WERI-Rb-1 (cell line): Measurements from ENCODE around the gene BRCA2.

Experiments
- DNase-seq: peaks from one replicate; pipeline ENCODE4 v3.0.0-alpha.2; 2020
- H3K27ac ChIP-seq: fragments of 250-450 bp; sonication (Bioruptor Pico); 2 replicates; pipeline ENCODE4 v1.5.1; 2020; ENCODE audit warnings: mild to moderate bottlenecking, moderate library complexity
- H3K27me3 ChIP-seq: fragments of 250-450 bp; sonication (Bioruptor Pico); 2 replicates; pipeline ENCODE4 v1.5.1; 2021; ENCODE audit warnings: mild to moderate bottlenecking, low read depth, moderate library complexity; ENCODE audit not compliant: insufficient read depth, severe bottlenecking
- H3K36me3 ChIP-seq: fragments of 250-450 bp; sonication (Bioruptor Pico); 2 replicates; pipeline ENCODE4 v1.5.1; 2020; ENCODE audit warnings: mild to moderate bottlenecking, moderate library complexity
- H3K4me3 ChIP-seq: 2 replicates; pipeline ENCODE4 v1.5.1; 2011; ENCODE audit warnings: low read depth, mild to moderate bottlenecking, control low read depth, low read length
- H3K9me3 ChIP-seq: fragments of 250-450 bp; sonication (Bioruptor Pico); 2 replicates; pipeline ENCODE4 v1.5.1; 2021; ENCODE audit warnings: mild to moderate bottlenecking, moderate library complexity; ENCODE audit not compliant: severe bottlenecking
- CTCF ChIP-seq: IDR thresholded peaks from 2 replicates; pipeline ENCODE4 v1.5.1; 2011; ENCODE audit warnings: low read depth, mild to moderate bottlenecking, control low read depth, inconsistent platforms, low read length

The BRCA2 gene

GRCh38 chr13:32381539-32381938, 66.2 kb downstream of the BRCA2 start:
- peak; percentile 52; the same call in 1 of the 2 replicates for TF ChIP-seq CTCF
- no peaks in the 10 kb centered on the region for H3K9me3 ChIP-seq
- peaks cover 40% of the 10 kb centered on the region for H3K36me3 ChIP-seq
- H3K27me3 ChIP-seq: no peaks in the 10 kb centered on the region
- no peak overlapping the region for H3K4me3 ChIP-seq
- H3K27ac ChIP-seq: no peak overlapping the region
- DNase-seq: no peak

DNA sequence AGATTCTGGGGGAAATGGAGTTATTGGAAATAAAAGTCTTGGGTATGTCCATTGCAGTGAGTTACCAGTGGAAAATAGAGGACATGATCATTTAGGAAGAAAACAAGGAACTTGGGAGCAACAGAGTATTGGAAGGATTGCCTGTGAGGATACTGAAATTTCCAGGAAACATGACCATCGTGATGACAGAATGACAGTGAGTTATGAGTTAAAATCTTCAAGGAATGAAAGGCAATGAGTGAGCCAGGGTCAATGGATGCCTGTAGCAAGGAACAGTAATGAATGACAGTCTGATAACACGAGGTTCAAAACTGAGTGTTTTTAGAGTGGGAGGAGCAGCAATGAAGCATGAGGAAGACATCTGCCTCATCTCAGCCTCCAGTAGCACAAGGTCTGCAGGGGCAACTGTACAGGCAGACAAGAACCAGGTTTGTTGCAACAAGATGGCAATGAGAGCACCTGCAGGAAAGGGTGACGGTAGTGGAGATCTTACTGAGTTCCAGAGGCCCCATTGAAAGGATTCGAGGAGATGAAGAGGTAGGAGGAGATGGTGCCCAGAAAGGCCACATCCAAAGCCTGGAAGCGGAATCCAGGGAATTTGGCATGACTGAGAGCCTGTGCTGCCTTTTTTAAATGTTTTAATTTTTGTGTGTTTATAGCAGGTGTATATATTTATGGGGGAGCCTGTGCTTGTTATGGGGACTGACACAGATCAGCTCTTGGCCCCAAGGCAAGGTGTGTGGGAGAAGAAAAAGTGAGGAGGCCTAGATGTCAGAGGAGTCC, 68.7 kb downstream of the BRCA2 start:
- Histone ChIP-seq H3K4me3 (no peak overlapping the region), H3K27me3 (no peaks in the 10 kb centered on the region), H3K27ac (no peak overlapping the region), H3K36me3 (peaks cover 38% of the 10 kb centered on the region), H3K9me3 (no peaks in the 10 kb centered on the region)
- TF ChIP-seq CTCF: no peak
- no peak for DNase-seq

- no peak for DNase-seq
- no peak for TF ChIP-seq CTCF
- no peak overlapping the region for H3K27ac ChIP-seq
- H3K27me3 ChIP-seq: no peaks in the 10 kb centered on the region
- H3K9me3 ChIP-seq: no peaks in the 10 kb centered on the region
- H3K4me3 ChIP-seq: no peak overlapping the region
- peaks cover 38% of the 10 kb centered on the region for H3K36me3 ChIP-seq
Measured at GRCh38 chr13:32384702-32385101, 69.4 kb downstream of the BRCA2 start.

- Histone ChIP-seq H3K36me3 (peaks cover 34% of the 10 kb centered on the region), H3K4me3 (no peak overlapping the region), H3K27ac (no peak overlapping the region), H3K9me3 (no peaks in the 10 kb centered on the region), H3K27me3 (no peaks in the 10 kb centered on the region)
- no peak for DNase-seq
- no peak for TF ChIP-seq CTCF
Measured at GRCh38 chr13:32385410-32385809, 70.1 kb downstream of the BRCA2 start.

- no peak for DNase-seq
- no peak overlapping the region for H3K27ac ChIP-seq
- H3K36me3 ChIP-seq: peaks cover 13% of the 10 kb centered on the region
- H3K9me3 ChIP-seq: no peaks in the 10 kb centered on the region
- no peak overlapping the region for H3K4me3 ChIP-seq
- H3K27me3 ChIP-seq: no peaks in the 10 kb centered on the region
- TF ChIP-seq CTCF: no peak
Measured at GRCh38 chr13:32390048-32390447, 74.7 kb downstream of the BRCA2 start.

DNA sequence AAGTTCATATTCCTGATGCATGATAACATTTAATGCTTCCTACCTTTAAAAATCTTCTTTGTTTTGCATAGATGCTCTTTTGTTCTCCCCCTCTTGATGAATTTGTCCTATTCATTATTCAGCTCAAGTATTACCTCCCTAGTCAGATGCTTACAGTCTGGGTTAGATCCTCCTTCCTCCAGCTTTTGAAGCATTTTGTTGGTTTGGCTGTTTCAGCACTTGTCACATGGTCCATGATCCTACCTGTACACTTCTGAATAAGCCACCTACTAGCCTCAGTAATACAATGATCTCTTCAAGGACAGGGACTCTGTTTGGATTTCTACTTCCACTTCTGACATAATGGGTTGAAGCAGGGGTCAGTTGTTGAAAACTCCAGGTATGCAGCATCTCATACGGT, 75.2 kb downstream of the BRCA2 start:
- no peak overlapping the region for H3K4me3 ChIP-seq
- no peak for TF ChIP-seq CTCF
- H3K27me3 ChIP-seq: no peaks in the 10 kb centered on the region
- no peak for DNase-seq
- H3K9me3 ChIP-seq: no peaks in the 10 kb centered on the region
- H3K27ac ChIP-seq: no peak overlapping the region
- peaks cover 14% of the 10 kb centered on the region for H3K36me3 ChIP-seq
